GM19395 (cell line): ENCODE results near the gene TIMP2.
"Not testable (repeated sequence)": the region's sequence is repeated elsewhere in the genome, so short reads cannot be mapped to it uniquely, and the experiment has no call there.

Experiments
- ATAC-seq: cut with Tn5 transposase; IDR thresholded peaks from one replicate; pipeline ENCODE4 v1.9.1; 2021; ENCODE audit warnings: mild to moderate bottlenecking, moderate library complexity; ENCODE audit not compliant: unreplicated experiment

TIMP2 gene

GRCh38 chr17:78933959-78934568 is 8.9 kb upstream of the TIMP2 start:
- no peak for ATAC-seq

GRCh38 chr17:78933025-78933958 is 8.1 kb upstream of the TIMP2 start:
- no peak for ATAC-seq

DNA sequence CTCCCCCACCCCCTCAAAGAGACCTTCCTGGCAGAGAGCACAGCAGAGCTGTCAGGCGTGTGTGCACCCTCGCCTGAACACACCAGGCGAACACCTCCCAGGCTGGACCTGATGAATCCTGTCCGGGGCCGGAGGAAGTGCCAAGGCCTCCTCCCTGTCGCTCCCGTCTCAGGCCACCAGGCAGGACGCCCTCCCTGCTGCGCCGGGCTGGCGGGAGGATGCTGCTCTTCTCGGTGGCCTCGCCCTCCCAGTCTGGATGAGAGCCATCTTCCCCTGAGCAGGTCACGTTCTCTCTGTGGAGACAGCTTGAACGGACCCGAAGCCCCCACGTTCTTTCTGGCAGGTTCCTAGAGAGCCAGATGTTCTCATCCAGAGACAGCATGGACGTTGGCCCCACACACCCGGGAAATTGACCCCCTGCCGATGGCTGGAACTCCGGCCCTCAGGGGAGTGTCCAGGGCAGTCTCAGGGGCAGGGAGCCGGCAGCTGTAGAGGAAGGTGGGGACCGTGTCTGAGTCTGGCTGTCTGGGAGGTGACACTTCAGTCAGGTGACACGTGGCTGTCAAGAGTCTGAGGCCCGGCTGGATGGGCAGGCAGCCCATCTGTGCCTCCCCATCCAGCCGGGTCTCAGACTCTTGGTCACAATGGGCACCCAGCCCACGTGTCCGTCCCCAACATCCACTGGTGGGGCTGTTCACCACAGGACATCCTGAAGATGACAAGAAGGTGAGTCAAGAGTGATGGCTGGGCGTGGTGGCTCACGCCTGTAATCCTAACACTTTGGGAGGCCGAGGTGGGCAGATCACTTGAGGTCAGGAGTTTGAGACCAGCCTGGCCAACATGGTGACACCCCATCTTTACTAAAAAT is 5.0 kb upstream of the TIMP2 start:
- no peak for ATAC-seq

DNA sequence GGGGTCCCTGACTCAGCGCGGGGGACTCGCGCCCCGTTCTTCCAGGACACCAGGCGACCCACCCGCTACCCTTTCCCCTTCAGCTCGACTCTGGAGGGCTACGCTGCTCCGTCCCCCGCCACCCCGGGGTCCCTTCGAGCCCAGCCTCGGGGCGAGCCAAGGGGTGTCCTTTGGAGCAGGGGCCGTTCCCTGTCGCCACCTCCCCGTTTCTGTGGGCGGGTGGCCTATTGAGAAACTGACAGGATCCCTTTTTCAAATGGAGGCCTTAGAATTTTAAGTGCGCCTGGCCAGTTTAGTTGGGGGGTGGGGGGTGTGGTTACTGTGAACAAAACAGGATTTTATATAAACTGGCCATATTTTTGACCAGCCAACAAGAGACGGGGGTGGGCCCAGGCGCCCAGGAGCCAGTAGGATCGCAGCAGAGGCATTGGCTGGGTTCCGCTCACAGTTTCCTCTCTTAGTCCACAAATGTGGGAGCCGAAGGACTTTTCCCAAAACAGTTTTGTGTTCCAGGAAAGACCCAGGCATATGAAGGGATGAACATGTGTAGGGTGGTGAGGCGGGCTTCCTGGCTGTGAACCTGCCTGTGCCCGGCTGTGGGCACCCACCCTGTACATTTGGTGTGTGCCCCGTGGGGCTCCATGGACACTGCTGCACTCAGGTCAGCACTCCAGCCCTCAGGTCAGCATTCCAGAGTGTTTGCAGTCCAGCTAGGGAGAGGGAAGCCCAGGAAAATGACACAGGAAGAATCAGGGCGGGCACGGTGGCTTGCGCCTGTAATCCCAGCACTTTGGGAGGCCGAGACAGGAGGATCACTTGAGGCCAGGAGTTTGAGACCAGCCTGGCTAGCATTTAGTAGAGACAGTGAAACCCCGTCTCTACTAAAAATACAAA is 722 bp upstream of the TIMP2 start:
- ATAC-seq, result no peak

DNA sequence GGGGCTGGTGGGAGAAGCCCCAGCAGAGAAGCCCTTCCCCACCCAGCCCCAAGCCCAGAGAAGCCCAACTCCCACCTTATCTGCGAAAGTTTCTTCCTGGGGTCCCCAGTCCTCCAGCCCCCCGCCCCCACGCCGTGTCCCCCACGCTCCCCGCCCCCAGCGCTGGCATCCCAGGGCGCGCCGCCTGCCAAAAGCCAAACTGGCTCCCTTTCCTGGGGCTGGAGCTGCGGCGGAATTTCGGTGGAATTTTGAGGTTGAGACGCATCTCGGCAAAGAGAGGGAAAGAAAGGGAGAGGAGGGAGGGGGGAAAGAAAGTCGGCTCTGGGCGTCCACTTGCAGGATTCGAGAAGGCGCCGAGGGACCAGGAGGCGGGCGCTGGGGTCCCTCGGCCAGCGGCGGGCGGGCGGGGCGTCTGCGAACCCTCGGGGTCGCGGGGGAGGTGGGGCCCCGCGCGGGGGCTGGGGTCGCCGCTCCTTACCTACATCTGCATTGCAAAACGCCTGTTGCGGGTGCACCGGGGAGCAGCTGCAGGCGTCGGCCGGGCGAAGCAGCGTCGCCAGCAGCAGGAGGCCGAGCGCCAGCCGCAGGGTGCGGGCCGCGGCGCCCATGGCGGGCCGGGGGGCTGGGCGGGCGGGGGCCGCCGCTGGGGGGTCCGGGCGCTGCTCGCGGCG is 571 bp downstream of the TIMP2 start:
- ATAC-seq, result no peak

DNA sequence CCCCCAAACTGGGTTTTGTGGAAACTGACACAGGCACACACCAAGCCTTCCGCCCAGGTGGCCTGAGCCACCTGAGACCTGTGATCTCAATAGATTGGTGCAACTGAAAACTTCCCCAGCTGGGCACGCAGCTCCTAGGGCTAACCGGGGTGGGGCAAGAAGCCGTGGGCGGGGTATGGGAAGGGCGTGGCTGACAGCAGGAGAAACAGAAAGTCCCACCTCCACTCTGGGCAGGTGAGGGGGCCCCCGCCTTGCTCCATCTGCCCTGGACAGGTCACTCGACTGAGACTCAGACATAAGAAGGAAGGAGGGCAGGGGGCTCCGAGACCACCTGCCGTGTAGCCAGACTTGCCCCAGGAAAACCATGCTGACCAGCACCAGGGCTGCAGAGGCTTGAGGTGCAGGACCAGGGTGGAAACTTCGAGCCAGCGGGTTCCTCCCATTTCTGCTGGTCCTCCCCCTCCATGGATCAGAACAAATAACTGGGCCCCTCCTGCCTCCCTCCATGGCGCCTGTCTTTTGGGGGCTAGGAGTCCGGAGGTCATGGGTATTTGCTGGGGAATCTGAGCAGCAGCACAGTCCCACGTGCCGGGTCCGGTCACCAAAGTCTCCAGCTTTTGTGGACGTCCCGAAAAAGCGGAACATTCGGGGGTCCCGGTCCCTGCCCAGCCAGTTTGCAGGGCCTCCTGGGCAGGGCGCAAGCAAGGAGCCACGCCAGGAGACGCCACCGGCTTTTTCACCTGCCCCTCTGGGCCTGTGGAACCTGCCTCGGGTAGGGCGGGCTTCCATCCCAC is 1.3 kb downstream of the TIMP2 start:
- ATAC-seq, result no peak

DNA sequence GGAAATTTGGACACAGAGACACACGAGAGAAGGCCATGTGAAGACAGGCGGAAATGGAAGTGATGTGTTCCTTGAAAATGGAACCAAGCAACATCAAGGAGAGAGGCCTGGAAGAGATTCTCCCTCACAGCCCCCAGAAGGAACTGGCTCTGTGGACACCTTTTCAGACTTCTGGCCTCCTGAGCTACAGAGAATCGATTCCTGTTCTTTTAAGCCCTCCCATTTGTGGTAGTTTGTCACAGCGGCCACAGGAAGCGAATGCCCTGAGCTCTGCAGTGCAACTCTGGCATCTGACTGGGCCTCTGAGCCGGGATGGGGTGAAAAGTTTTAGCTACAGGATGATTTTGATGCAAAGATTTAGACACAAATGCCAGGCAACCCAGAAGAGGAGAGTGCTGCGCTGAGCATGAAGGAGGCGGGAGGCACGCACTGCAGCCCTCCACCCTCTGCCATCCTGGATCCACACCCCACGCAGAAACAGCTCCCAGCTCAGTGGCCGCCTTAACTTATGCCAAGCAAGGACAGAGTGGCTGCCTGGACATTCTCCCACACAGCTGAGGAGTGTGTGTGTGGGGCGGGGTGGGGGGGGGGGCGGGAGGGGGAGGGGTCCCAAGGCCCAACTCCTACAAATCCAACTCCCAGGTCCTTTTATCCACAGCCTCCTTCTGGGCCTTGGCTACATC is 2.2 kb downstream of the TIMP2 start:
- ATAC-seq, result no peak

DNA sequence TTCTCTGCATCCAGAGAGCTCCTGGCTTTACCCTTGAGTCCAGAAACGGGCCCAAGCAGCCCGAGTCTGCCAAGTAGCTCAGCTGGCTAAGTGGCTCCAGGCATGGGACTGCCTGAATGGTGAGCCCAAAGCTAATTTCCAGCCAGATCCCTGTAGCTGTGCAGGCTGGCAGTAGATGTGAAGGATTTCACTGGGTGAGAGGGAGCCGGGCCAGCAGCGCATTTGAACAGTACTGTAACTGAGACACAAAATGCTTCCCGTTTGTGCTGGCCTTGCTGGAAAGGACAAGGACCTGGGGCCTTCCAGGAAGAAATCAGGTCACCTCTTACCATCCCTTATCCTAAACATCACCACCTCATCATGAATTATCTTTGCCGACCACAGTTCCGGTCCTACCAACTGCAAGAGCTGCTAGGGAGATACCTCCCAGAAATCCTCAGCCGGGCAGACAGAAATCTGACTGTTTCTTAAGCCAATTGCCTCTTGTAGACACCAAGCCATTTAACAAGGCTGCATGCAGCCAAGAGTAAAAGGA is 3.7 kb downstream of the TIMP2 start:
- no peak for ATAC-seq

DNA sequence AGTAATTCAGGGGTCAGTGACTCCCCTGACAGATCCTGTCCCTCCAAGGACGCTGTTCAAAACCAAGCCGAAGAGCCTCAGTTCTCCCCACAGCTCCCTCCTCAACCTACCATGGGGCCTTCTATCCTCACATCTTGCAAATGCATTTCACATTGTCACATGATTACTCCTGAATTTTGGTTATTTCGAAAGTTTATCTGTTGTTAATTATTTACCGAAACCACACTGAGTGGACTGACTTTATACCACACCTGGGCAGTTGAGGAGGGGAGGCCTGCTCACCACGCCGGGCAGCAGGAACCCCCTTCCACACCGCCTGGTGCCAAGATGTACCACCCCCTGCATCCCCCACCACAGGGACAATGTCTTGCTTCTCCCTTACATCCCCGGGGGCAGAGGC is 4.7 kb downstream of the TIMP2 start:
- ATAC-seq, result no peak

DNA sequence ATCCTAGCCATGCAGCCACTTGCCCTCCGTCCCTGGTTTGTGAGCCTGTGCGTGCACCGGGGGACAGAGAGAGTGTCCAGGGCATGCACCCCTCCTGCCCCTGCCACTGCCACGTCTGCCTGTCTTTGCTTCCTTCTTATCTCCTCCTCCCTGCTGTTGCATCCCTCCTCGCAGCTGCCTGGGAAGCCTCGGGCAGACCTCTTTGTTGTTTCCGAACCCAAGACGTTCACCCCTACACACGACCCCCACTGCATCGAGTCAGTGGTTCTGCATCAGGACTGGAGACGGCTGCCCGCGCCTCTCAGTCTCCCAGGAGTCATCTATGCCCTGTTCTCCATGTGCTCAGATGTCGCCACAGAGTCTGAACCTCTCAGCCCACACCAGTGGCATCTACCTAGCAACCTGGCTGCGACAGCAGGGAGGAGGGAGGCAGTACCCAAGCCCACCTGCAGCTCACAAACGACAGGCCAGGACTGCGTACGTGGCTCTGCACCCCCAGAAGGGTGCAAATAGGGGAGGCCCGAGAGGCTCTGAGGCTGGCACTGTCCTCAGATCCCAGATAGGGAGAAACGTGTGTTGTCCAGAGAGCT is 5.2 kb downstream of the TIMP2 start:
- no peak for ATAC-seq

DNA sequence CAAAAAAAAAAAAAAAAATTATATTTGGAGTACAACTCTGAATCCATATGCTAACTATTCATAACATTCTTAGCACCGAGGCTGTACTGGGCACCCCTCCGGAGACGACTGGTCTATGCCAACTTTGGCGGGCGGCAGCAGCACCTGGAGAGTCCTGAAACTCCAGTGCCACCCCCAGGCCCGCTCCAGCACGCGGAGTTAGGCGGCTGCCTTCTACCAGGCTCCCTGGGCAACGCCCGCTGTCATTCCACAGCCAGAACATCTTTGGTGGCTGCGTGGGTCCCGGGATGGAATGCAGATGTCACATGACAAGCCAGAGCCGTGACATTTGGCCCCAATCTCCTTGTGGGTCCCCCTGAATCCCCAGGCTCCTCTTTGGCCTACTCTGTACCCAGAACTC is 6.2 kb downstream of the TIMP2 start:
- ATAC-seq, result no peak

DNA sequence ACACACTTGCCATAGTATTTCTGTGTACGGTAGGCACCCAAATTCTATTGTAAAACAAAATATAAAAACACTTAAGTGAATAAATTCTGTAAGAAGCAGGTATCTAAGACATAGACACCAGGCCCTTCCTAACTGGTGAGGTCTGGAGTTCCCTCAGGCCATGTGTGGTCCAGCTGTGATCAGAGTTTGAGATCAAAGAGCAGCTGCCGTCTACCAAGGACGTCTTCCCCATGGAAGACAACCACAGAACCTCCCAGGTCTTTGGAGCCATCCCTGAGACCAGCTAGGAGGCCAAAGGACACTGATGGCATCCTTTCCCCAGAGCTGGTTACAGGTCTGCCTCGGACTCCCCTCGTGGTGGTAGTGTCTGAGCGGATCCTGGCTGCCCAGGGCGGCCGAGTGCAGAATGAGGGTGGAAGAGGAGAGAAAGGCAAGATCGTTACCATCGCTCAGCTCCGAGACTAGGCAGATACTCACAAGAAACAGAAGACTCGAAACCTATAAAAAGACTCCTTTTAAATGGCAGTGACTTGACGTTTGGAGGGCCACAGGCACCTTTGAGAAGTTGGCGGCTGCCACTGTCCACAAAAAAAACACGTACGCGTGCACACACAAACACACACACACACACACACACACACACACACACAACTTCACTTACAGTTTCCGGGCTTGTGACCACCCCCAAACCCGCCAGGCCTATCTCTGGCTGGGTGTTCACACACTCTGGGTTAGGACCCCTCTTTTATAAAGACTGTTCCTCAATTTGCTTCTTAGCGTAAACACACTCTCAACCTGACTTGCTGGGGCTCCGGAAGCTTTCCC is 7.5 kb downstream of the TIMP2 start:
- no peak for ATAC-seq

DNA sequence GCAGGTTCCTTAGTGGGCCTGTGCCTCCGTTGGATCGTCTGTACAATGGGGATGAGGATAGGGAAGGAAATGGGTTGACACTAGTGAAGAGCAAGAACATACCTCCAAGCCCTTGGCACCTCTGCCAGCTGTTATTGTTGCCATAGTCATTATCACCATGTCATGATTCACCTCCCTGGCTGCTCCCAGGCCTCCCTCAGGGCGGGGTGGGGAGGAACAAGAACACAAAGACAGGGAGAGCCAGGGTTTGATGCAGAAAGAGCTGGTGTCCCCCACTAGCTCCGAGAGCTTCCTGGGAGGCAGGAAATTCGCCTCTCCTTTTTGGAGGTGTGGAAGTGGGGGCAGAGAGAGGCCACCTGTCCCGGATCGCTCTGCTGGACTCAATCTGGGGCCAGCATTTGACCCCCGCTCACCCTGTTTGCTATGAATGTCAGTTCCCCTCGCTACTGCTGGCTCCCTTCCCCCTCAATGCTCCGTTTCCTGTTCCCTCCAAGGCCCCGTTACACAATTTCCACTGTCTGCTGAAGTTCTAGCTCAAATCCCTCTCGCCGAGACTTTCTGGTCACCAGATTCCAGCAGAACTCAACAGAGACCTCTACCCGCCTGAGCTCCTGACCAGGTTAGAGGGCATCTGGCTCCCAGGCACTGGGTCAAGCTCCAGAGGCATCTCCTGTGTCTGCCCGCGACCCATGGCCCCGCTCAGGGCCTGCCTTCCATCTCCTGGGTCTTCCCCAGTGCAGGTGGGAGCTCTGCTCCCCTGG is 9.1 kb downstream of the TIMP2 start:
- ATAC-seq, result no peak

DNA sequence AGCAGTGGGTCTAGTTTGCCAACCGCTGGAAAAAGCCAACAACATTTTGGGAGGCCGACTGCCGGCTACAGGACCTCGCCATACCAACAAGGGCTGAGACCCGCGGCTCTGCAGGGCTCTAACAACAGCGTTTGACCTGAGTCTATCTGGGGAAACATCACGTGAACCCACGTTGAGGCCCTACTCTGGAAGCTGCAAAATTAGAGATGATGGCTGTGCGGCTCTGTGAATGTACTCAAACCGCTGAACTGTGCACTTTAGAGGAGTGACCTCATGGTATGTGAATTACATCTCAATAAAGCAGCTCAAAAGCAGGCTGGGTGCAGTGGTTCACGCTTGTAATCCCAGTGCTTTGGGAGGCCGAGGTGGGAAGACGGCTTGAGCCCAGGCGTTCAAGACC is 12.1 kb downstream of the TIMP2 start:
- ATAC-seq, result no peak

- no peak for ATAC-seq
Measured at GRCh38 chr17:78912082-78912481, 13.1 kb downstream of the TIMP2 start.

GRCh38 chr17:78911543-78911942 is 13.6 kb downstream of the TIMP2 start:
- not testable (repeated sequence) for ATAC-seq
